SW 1271 (cell line): Measurements from ENCODE around the gene EBF4.

Source experiments
- DNase-seq, 2 experiments: peaks; one replicate each; lab custom pipeline; 2025; lab: John Stamatoyannopoulos, UW

EBF4 gene

GRCh38 chr20:2700913-2701620 is 8.5 kb downstream of the EBF4 start:
- no peak for DNase-seq

- DNase-seq: no peak
These were observed 9.1 kb downstream of the EBF4 start for GRCh38 chr20:2701671-2702081.

GRCh38 chr20:2703716-2704475 is 11.3 kb downstream of the EBF4 start:
- DNase-seq: no peak

- DNase-seq: no peak
These were observed 13.5 kb downstream of the EBF4 start for GRCh38 chr20:2705931-2706645.

- DNase-seq: no peak
These were observed 14.2 kb downstream of the EBF4 start for GRCh38 chr20:2706688-2707352.

- no peak for DNase-seq
These were observed 14.9 kb downstream of the EBF4 start for GRCh38 chr20:2707353-2708072.

- no peak for DNase-seq
These were observed 15.5 kb downstream of the EBF4 start for GRCh38 chr20:2708073-2708415.

GRCh38 chr20:2708665-2709064 is 16.1 kb downstream of the EBF4 start:
- no peak for DNase-seq

GRCh38 chr20:2709205-2709981 is 16.8 kb downstream of the EBF4 start:
- DNase-seq: no peak

GRCh38 chr20:2713285-2713684 is 20.7 kb downstream of the EBF4 start:
- no peak for DNase-seq

- no peak for DNase-seq
These were observed 36.7 kb downstream of the EBF4 start for GRCh38 chr20:2729251-2729713.

- DNase-seq: no peak
These were observed 37.2 kb downstream of the EBF4 start for GRCh38 chr20:2729791-2730190.

- DNase-seq: no peak
These were observed 42.3 kb downstream of the EBF4 start for GRCh38 chr20:2734899-2735298.

GRCh38 chr20:2736441-2736840 is 43.9 kb downstream of the EBF4 start:
- DNase-seq: no peak

- no peak for DNase-seq
These were observed 45.9 kb downstream of the EBF4 start for GRCh38 chr20:2738331-2739041.

GRCh38 chr20:2739042-2739398 is 46.4 kb downstream of the EBF4 start:
- no peak for DNase-seq

- DNase-seq: no peak
These were observed 48.1 kb downstream of the EBF4 start for GRCh38 chr20:2740702-2741101.

- no peak for DNase-seq
These were observed 48.9 kb downstream of the EBF4 start for GRCh38 chr20:2741463-2741862.

GRCh38 chr20:2741881-2742280 is 49.3 kb downstream of the EBF4 start:
- no peak for DNase-seq

GRCh38 chr20:2742431-2742830 is 49.9 kb downstream of the EBF4 start:
- no peak for DNase-seq
